Brain microvascular endothelial cell (primary cell): ENCODE measurements around the gene OLFM2.
A peak's percentile ranks its signal among the peaks of the same experiment; 100 is the strongest.

ENCODE experiments used
- DNase-seq: peaks from one replicate; pipeline ENCODE4 v3.0.0-alpha.2; 2020
- H3K27ac ChIP-seq: fragments of 250-450 bp; sonication (Bioruptor Pico); 2 replicates; pipeline ENCODE4 v1.5.1; 2020; ENCODE audit warnings: mild to moderate bottlenecking, moderate library complexity
- H3K27me3 ChIP-seq: fragments of 250-450 bp; sonication (Bioruptor Pico); replicated peaks from 2 replicates; pipeline ENCODE4 v1.5.1; 2020; ENCODE audit warnings: mild to moderate bottlenecking
- H3K36me3 ChIP-seq: fragments of 250-450 bp; sonication (Bioruptor Pico); replicated peaks from 2 replicates; pipeline ENCODE4 v1.5.1; 2020; ENCODE audit warnings: mild to moderate bottlenecking
- H3K4me3 ChIP-seq: 2 replicates; pipeline ENCODE4 v1.5.1; 2011; ENCODE audit warnings: low read depth, mild to moderate bottlenecking, control low read depth, low read length, moderate library complexity
- CTCF ChIP-seq: IDR thresholded peaks from 2 replicates; pipeline ENCODE4 v1.5.1; 2011; ENCODE audit warnings: low read depth, mild to moderate bottlenecking, moderate library complexity, low read length, control low read depth, inconsistent platforms; ENCODE audit errors: missing control alignments
- in situ Hi-C: cut with HindIII; loops from 2 replicates; pipeline ENCODE4 v1.10.0; 2017; ENCODE audit warnings: low sequenced_read_pairs, low pct_ligation_motif_present

Gene OLFM2

GRCh38 chr19:9916719-9917118 is 19.6 kb downstream of the OLFM2 start:
- in situ Hi-C loops: no loop called here
- Histone ChIP-seq H3K36me3 (no peaks in the 10 kb centered on the region), H3K27ac (no peak overlapping the region), H3K27me3 (peaks cover 5% of the 10 kb centered on the region), H3K4me3 (no peak overlapping the region)
- DNase-seq: no peak
- no peak for TF ChIP-seq CTCF

- H3K27ac ChIP-seq: peak overlapping the region; percentile 56
- DNase-seq: peak; percentile 72
Observed at GRCh38 chr19:9914315-9915207, 21.8 kb downstream of the OLFM2 start.

GRCh38 chr19:9914001-9914314 is 22.4 kb downstream of the OLFM2 start:
- TF ChIP-seq CTCF: no peak
- Histone ChIP-seq H3K27me3 (peaks cover 5% of the 10 kb centered on the region), H3K4me3 (peak overlapping the region; percentile 49), H3K27ac (peak overlapping the region; percentile 56), H3K36me3 (no peaks in the 10 kb centered on the region)
- in situ Hi-C loops: no loop called here
- no peak for DNase-seq

More at GRCh38 chr19:9914315-9915207, 21.8 kb downstream of the OLFM2 start:
- H3K36me3 ChIP-seq: no peaks in the 10 kb centered on the region
- peak overlapping the region; percentile 49 for H3K4me3 ChIP-seq
- TF ChIP-seq CTCF: peak; percentile 43
- H3K27me3 ChIP-seq: peaks cover 5% of the 10 kb centered on the region
- in situ Hi-C loops: no loop called here

- no peak for DNase-seq
- H3K4me3 ChIP-seq: peak overlapping the region; percentile 49
- H3K36me3 ChIP-seq: no peaks in the 10 kb centered on the region
- H3K27me3 ChIP-seq: peaks cover 5% of the 10 kb centered on the region
- TF ChIP-seq CTCF: no peak
- in situ Hi-C loops: no loop called here
- no peak overlapping the region for H3K27ac ChIP-seq
Observed at GRCh38 chr19:9913237-9914000, 22.9 kb downstream of the OLFM2 start.

- H3K27ac ChIP-seq: no peak overlapping the region
- H3K36me3 ChIP-seq: no peaks in the 10 kb centered on the region
- peaks cover 5% of the 10 kb centered on the region for H3K27me3 ChIP-seq
- in situ Hi-C loops: no loop called here
- peak overlapping the region; percentile 27 for H3K4me3 ChIP-seq
- no peak for DNase-seq
- no peak for TF ChIP-seq CTCF
Observed at GRCh38 chr19:9912551-9913236, 23.6 kb downstream of the OLFM2 start.
